HFFc6 (cell line): ENCODE measurements around the gene SCN3B. TPM values are rescaled to one million over a fixed set of nuclear protein-coding genes. Genes with fewer than 3 reads are reported as not detected.

Experiments used
- DNase-seq: peaks from one replicate; pipeline ENCODE4 v3.0.0-alpha.2; 2018
- H3K27ac Mint-ChIP-seq: 2 replicates; pipeline ENCODE4 v1.8.0; 2020; ENCODE audit warnings: mild to moderate bottlenecking, mixed read lengths
- H3K27me3 Mint-ChIP-seq: 2 replicates; pipeline ENCODE4 v1.8.0; 2021; ENCODE audit warnings: mild to moderate bottlenecking, moderate library complexity, mixed read lengths; ENCODE audit not compliant: insufficient read depth
- H3K36me3 Mint-ChIP-seq: 2 replicates; pipeline ENCODE4 v1.8.0; 2021; ENCODE audit warnings: low read depth, mixed read lengths
- H3K4me1 Mint-ChIP-seq: 2 replicates; pipeline ENCODE4 v1.8.0; 2020; ENCODE audit warnings: low read depth, mixed read lengths
- H3K4me3 Mint-ChIP-seq: 2 replicates; pipeline ENCODE4 v1.8.0; 2020; ENCODE audit warnings: mild to moderate bottlenecking, moderate library complexity, mixed read lengths
- H3K9me3 Mint-ChIP-seq: 2 replicates; pipeline ENCODE4 v1.8.0; 2020; ENCODE audit warnings: mild to moderate bottlenecking, mixed read lengths
- total RNA-seq, 6 experiments: library from RNA; stranded (reverse); fragmentation: NEBNext Ultra II Directional; extraction: Animal tissue kit (Norgen Biotek cat#: 25700); gene quantifications; 2 replicates in 1 of 6; 3 replicates in 5 of 6; pipeline ENCODE4 v1.2.3, GENCODE V29; 2021
- TF ChIP-seq, protein P1 (sequence below): fragments of 200-600 bp; sonication (generic); IDR thresholded peaks from 2 replicates; pipeline ENCODE4 v1.5.0; 2021; ENCODE audit warnings: antibody characterized with exemption, mild to moderate bottlenecking

The SCN3B gene
- total RNA-seq, 6 experiments from 2014 or later = not detected

- TF ChIP-seq, protein P1, sequence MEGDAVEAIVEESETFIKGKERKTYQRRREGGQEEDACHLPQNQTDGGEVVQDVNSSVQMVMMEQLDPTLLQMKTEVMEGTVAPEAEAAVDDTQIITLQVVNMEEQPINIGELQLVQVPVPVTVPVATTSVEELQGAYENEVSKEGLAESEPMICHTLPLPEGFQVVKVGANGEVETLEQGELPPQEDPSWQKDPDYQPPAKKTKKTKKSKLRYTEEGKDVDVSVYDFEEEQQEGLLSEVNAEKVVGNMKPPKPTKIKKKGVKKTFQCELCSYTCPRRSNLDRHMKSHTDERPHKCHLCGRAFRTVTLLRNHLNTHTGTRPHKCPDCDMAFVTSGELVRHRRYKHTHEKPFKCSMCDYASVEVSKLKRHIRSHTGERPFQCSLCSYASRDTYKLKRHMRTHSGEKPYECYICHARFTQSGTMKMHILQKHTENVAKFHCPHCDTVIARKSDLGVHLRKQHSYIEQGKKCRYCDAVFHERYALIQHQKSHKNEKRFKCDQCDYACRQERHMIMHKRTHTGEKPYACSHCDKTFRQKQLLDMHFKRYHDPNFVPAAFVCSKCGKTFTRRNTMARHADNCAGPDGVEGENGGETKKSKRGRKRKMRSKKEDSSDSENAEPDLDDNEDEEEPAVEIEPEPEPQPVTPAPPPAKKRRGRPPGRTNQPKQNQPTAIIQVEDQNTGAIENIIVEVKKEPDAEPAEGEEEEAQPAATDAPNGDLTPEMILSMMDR = no peak
- Mint-ChIP-seq H3K27ac (no peak overlapping the region), H3K36me3 (no peaks in the 10 kb centered on the region), H3K4me1 (no peaks in the 10 kb centered on the region), H3K27me3 (peaks cover 11% of the 10 kb centered on the region), H3K9me3 (no peaks in the 10 kb centered on the region), H3K4me3 (no peak overlapping the region)
- no peak for DNase-seq
These were observed 4.9 kb upstream of the SCN3B start for GRCh38 chr11:123659311-123659710.

DNA sequence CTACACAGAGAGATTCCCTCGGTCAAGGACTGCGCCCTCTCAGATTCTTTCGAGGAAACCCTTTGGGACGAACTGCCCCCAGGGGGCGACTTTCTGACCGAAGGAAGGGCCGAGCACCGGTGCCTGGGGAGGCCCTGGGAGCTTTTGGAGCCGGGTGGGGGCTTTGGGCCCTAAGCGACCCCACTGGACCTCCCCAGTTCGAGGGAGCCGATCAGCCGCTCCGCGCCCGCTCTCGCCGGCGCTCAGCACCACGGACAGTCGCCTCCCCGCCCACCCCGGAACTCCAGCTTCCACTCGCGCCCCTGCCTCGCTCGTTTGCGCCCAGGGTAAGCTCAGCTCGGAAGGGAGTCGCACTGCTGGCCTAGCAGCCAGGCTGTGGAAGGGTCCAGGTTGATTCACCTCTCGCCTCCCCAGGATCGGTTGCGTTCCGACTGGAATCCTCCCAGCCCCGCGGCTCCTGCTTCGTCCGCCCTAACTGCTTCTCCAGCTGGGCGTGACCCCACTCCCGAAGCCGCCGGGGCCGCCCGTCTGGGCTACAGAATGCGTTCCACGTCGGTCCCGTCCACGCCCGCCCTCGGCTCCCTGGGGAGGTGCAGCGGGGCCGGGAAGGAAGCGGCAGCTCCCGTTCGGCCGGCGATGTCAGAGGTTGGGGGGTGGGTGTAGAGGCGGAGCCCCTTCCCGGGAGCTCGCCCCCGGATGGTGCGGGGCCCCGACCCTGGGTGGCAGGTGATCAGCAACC lies 428 bp downstream of the SCN3B start:
- Mint-ChIP-seq H3K36me3 (no peaks in the 10 kb centered on the region), H3K4me3 (peak overlapping the region; percentile 50; the same call in 1 of the 2 replicates), H3K27ac (no peak overlapping the region), H3K27me3 (peaks cover 37% of the 10 kb centered on the region), H3K9me3 (no peaks in the 10 kb centered on the region), H3K4me1 (no peaks in the 10 kb centered on the region)
- TF ChIP-seq, protein P1 = peak; percentile 38; the same call in 1 of the 2 replicates
- DNase-seq = no peak

GRCh38 chr11:123653483-123653826 lies 969 bp downstream of the SCN3B start:
- TF ChIP-seq, protein P1 = no peak
- no peaks in the 10 kb centered on the region for H3K9me3 Mint-ChIP-seq
- no peak overlapping the region for H3K4me3 Mint-ChIP-seq
- no peak for DNase-seq
- no peak overlapping the region for H3K27ac Mint-ChIP-seq
- H3K4me1 Mint-ChIP-seq = no peaks in the 10 kb centered on the region
- H3K36me3 Mint-ChIP-seq = no peaks in the 10 kb centered on the region
- peaks cover 37% of the 10 kb centered on the region for H3K27me3 Mint-ChIP-seq

DNA sequence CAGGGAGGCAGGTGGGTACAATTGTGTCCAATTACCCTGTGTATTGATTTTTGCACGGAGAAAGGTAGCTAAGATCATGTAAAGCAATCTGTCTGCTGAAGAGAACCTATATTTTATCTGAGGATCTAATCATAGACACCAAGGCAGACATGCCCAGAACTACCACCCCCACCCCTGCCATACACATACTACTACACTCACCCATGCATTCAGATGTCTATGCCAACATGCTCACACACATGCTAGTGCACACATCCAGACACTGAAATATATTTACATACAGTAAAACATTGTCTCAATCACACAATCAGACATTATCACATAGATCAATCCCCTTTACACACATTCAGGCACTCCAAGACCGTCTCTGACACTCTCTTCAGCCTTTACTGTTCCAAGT lies 1.8 kb downstream of the SCN3B start:
- TF ChIP-seq, protein P1 = no peak
- Mint-ChIP-seq H3K27me3 (peaks cover 35% of the 10 kb centered on the region), H3K4me1 (no peaks in the 10 kb centered on the region), H3K27ac (no peak overlapping the region), H3K9me3 (no peaks in the 10 kb centered on the region), H3K4me3 (no peak overlapping the region), H3K36me3 (no peaks in the 10 kb centered on the region)
- DNase-seq = no peak

DNA sequence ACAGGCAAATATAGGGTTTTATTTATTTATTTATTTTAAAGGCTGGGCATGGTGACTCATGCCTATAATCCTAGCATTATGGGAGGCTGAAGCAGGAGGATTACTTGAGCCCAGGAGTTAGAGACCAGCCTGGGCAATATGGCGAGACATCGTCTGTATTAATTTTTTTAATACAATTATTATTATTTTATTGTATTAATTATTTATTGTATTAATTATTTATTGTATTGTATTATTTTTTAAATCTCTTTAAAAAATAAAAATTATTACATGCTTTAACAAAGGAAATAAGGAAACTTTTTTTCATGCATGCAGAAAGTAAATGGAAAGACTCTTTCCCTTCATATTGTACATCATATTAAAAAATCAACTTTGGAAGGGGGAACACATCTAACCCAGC lies 3.5 kb downstream of the SCN3B start:
- Mint-ChIP-seq H3K9me3 (no peaks in the 10 kb centered on the region), H3K4me1 (no peaks in the 10 kb centered on the region), H3K36me3 (no peaks in the 10 kb centered on the region), H3K4me3 (no peak overlapping the region), H3K27ac (no peak overlapping the region), H3K27me3 (peaks cover 37% of the 10 kb centered on the region; the same call in 1 of the 2 replicates)
- TF ChIP-seq, protein P1 = no peak
- DNase-seq = no peak
